ENCODE data around the gene PTPRT.

PTPRT gene

DNA sequence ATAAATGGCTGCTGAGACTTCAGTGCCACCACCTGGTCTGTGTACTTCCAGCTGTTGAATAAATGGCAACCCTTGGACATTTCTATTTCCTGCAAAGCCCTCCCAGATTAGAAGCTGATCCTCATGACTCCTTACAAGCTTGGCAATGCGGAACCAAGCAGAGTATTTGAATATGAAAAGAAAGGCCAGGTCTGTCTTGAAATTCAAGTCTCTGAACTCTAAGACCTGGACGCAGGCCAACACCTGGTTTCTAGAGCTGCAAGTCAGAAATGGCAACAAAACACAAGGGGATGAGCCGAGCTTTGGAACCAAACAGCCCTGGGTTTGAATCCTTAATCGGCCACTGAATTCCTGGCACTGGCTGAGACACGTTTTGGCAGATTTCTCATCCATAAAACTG lies 353.4 kb downstream of the PTPRT start:
- Histone ChIP-seq H3K36me3 (no peaks in the 10 kb centered on the region), H3K27me3 (no peaks in the 10 kb centered on the region), H3K9me3 (no peaks in the 10 kb centered on the region; the same call in 1 of the 2 replicates), H3K4me3 (ENCODE audit: low read depth, low read length) (no peak overlapping the region), H3K4me1 (no peaks in the 10 kb centered on the region)
- no peak for TF ChIP-seq CTCF (IDR thresholded peaks at IDR 0.05; ENCODE audit: low read depth, low read length)
- no peak for DNase-seq

DNA sequence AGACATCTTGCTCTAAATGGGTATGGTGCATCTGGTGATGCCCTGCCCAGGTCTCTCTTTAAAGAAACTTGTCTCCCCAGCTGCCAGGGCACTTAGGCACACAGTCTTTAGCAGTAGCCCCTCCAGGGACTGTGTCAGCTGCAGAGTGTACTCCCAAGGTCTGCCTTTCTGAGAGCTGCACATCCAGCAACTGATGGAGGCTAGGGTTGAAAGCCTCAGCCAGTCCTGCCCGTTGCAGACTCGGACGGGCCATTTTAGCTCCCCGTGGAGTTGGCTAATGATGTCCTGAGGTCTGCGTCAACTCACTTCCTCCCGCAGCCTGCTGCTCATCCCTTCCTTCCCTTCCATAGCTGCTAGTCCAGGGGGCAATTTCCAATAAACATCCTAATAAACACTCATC lies 381.8 kb downstream of the PTPRT start:
- Histone ChIP-seq H3K9me3 (no peaks in the 10 kb centered on the region), H3K4me1 (no peaks in the 10 kb centered on the region), H3K36me3 (no peaks in the 10 kb centered on the region), H3K4me3 (ENCODE audit: low read depth, low read length) (no peak overlapping the region), H3K27me3 (no peaks in the 10 kb centered on the region)
- TF ChIP-seq CTCF (IDR thresholded peaks at IDR 0.05; ENCODE audit: low read depth, low read length), result no peak
- no peak for DNase-seq

DNA sequence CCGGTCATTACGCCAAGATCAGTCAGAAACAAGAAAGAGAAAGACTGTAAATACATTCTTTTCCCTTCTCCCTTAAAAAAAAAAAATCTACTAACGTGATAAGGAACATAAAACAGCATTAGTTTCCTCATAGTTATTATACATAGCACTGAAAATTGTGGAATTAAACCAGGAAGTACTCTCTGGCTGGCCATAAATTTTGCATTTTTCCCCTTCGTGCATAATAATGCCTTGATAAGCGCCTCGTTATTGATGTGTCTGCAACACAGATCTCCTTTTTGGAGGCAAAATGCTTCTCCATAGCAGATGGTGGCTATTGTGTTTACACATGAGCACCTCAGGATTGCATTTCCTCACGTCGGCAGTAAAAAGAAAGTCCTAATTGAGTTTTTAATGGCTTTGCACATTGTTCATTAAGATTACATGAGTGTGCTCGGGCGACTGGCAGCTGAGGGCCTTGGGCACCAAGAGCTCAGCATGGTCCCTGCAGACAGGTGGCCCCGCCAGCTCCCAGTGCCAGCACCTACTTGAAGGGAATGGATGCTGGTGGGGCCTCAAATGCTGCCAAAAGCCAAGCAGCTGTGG lies 394.5 kb downstream of the PTPRT start:
- TF ChIP-seq CTCF (IDR thresholded peaks at IDR 0.05; ENCODE audit: low read depth, low read length), result no peak
- no peak for DNase-seq
- no peak overlapping the region for H3K4me3 ChIP-seq (ENCODE audit: low read depth, low read length)

GRCh38 chr20:42792052-42792451 lies 397.7 kb downstream of the PTPRT start:
- Histone ChIP-seq H3K4me3 (ENCODE audit: low read depth, low read length) (no peak overlapping the region), H3K36me3 (no peaks in the 10 kb centered on the region), H3K4me1 (no peaks in the 10 kb centered on the region), H3K9me3 (no peaks in the 10 kb centered on the region), H3K27me3 (no peaks in the 10 kb centered on the region)
- no peak for DNase-seq
- TF ChIP-seq CTCF (IDR thresholded peaks at IDR 0.05; ENCODE audit: low read depth, low read length), result no peak

More for the DNA sequence above, 394.5 kb downstream of the PTPRT start:
- Histone ChIP-seq H3K27me3 (no peaks in the 10 kb centered on the region), H3K36me3 (no peaks in the 10 kb centered on the region), H3K4me1 (no peaks in the 10 kb centered on the region), H3K9me3 (no peaks in the 10 kb centered on the region)

GRCh38 chr20:42790111-42790510 lies 399.6 kb downstream of the PTPRT start:
- H3K4me1 ChIP-seq, result no peaks in the 10 kb centered on the region
- no peak overlapping the region for H3K4me3 ChIP-seq (ENCODE audit: low read depth, low read length)
- no peak for TF ChIP-seq CTCF (IDR thresholded peaks at IDR 0.05; ENCODE audit: low read depth, low read length)
- DNase-seq, result no peak
- H3K9me3 ChIP-seq, result no peaks in the 10 kb centered on the region
- no peaks in the 10 kb centered on the region for H3K27me3 ChIP-seq
- H3K36me3 ChIP-seq, result no peaks in the 10 kb centered on the region

GRCh38 chr20:42788707-42789106 lies 401.0 kb downstream of the PTPRT start:
- H3K36me3 ChIP-seq, result no peaks in the 10 kb centered on the region
- no peak overlapping the region for H3K4me3 ChIP-seq (ENCODE audit: low read depth, low read length)
- DNase-seq, result no peak
- no peaks in the 10 kb centered on the region for H3K4me1 ChIP-seq
- no peaks in the 10 kb centered on the region for H3K27me3 ChIP-seq
- TF ChIP-seq CTCF (IDR thresholded peaks at IDR 0.05; ENCODE audit: low read depth, low read length), result no peak
- H3K9me3 ChIP-seq, result no peaks in the 10 kb centered on the region
